Measurements from ENCODE around the gene ERICH6B.

DNA sequence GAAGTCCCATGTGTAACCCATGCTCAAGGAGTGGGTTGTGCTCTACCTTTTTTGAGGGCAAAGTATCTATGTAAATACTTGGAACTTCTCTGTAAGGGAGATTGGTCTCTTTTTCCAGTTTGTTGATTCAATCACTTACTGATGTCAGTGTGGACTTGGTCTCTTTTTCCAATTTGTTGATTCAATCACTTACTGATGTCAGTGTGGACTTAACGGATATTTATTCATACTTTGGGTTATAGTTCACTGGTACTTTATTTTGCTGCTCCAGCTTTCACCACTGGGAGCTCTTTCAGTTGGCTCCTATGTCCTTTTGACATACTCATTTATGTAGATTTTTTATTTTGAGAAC, 114.4 kb downstream of the ERICH6B start:
- TF ChIP-seq, protein P1, sequence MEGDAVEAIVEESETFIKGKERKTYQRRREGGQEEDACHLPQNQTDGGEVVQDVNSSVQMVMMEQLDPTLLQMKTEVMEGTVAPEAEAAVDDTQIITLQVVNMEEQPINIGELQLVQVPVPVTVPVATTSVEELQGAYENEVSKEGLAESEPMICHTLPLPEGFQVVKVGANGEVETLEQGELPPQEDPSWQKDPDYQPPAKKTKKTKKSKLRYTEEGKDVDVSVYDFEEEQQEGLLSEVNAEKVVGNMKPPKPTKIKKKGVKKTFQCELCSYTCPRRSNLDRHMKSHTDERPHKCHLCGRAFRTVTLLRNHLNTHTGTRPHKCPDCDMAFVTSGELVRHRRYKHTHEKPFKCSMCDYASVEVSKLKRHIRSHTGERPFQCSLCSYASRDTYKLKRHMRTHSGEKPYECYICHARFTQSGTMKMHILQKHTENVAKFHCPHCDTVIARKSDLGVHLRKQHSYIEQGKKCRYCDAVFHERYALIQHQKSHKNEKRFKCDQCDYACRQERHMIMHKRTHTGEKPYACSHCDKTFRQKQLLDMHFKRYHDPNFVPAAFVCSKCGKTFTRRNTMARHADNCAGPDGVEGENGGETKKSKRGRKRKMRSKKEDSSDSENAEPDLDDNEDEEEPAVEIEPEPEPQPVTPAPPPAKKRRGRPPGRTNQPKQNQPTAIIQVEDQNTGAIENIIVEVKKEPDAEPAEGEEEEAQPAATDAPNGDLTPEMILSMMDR (IDR thresholded peaks at IDR 0.05) = no peak
- TF ChIP-seq POLR2A (IDR thresholded peaks at IDR 0.05) = no peak

Measured in stomach (tissue), 4 donors.